Gastroesophageal sphincter (tissue), 3 donors: ENCODE measurements around the gene CYB561D1.

Experiments used
- EP300 ChIP-seq: sonication (generic); formaldehyde crosslinking; IDR thresholded peaks from one replicate; pipeline ENCODE4 v1.6.1; 2017; ENCODE audit warnings: antibody characterized with exemption, mild to moderate bottlenecking
- POLR2A ChIP-seq, 2 donors: fragments of 450-650 bp; IDR thresholded peaks; one replicate each; pipeline ENCODE4 v1.6.1; 2017; ENCODE audit warnings: antibody characterized with exemption in 2 of 2, mild to moderate bottlenecking in 2 of 2, moderate library complexity in 1 of 2
- TF ChIP-seq, protein P1 (sequence below), 4 experiments: fragments of 200-600 bp in 2 of 4; fragments of 450-650 bp in 2 of 4; sonication (generic) in 1 of 4; IDR thresholded peaks; one replicate each; pipeline ENCODE4 v1.5.1; 2017 to 2019; ENCODE audit warnings: antibody characterized with exemption in 4 of 4, mild to moderate bottlenecking in 2 of 4, moderate library complexity in 2 of 4

DNA sequence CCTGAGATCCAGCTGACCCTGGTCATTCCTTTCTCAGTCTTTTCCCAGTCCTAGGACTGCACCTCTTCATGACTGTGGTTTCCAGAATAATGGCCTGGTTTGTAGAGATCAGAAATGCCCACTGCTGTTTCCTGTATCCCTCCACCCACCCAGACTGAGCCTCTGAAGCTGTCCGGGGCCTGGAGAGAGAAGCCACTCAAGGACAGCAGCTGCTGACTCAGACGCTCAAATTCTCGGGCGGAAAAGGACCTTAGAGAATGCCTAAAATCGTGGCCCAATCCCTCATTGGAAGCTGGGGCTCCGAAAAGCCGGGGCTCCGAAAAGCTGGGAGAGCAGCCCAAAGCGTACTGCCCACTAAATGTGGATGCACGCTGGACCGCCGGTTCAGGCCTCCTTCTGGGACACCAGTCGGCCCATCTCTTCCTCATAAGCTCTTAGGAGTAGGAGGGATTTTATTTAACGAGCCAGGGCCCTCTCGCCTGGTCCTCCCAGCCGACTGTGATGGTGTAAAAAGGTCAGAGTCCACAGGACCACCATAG lies 38.0 kb downstream of the CYB561D1 start:
- TF ChIP-seq, protein P1, sequence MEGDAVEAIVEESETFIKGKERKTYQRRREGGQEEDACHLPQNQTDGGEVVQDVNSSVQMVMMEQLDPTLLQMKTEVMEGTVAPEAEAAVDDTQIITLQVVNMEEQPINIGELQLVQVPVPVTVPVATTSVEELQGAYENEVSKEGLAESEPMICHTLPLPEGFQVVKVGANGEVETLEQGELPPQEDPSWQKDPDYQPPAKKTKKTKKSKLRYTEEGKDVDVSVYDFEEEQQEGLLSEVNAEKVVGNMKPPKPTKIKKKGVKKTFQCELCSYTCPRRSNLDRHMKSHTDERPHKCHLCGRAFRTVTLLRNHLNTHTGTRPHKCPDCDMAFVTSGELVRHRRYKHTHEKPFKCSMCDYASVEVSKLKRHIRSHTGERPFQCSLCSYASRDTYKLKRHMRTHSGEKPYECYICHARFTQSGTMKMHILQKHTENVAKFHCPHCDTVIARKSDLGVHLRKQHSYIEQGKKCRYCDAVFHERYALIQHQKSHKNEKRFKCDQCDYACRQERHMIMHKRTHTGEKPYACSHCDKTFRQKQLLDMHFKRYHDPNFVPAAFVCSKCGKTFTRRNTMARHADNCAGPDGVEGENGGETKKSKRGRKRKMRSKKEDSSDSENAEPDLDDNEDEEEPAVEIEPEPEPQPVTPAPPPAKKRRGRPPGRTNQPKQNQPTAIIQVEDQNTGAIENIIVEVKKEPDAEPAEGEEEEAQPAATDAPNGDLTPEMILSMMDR (IDR thresholded peaks at IDR 0.05): no peak
- no peak for TF ChIP-seq POLR2A (IDR thresholded peaks at IDR 0.05)
- TF ChIP-seq EP300: no peak
